OCI-LY3 (cell line): ENCODE data around the gene TBL1XR1.

Experiments
- H2AFZ ChIP-seq: fragments of 200-600, 300-600 bp; shearing (Covaris generic); 2 replicates; pipeline ENCODE4 v1.6.0; 2014; ENCODE audit warnings: antibody characterized with exemption, low read depth, low read length
- H3K27ac ChIP-seq: fragments of 200-600, 300-600 bp; sonication (generic); 2 replicates; pipeline ENCODE4 v1.5.1; 2014; ENCODE audit warnings: mild to moderate bottlenecking, low read length, moderate library complexity, mixed read lengths
- H3K27me3 ChIP-seq: fragments of 200-600, 300-600 bp; sonication (generic); 2 replicates; pipeline ENCODE4 v1.6.1; 2014; ENCODE audit warnings: low read depth, low read length, mixed read lengths
- H3K36me3 ChIP-seq: fragments of 200-600, 300-600 bp; sonication (generic); replicated peaks from 2 replicates; pipeline ENCODE3; 2014; ENCODE audit warnings: low read depth, low read length, mixed read lengths
- H3K4me1 ChIP-seq: fragments of 300-600, 200-600 bp; sonication (generic); 2 replicates; pipeline ENCODE4 v1.6.1; 2014; ENCODE audit warnings: low read length, mixed read lengths
- H3K4me2 ChIP-seq: fragments of 200-600, 300-600 bp; sonication (generic); 2 replicates; pipeline ENCODE4 v1.6.1; 2014; ENCODE audit warnings: low read length, mixed read lengths
- H3K4me3 ChIP-seq: fragments of 300-600, 200-600 bp; sonication (generic); 2 replicates; pipeline ENCODE4 v1.5.1; 2014; ENCODE audit warnings: antibody characterized with exemption, mild to moderate bottlenecking, low read length, moderate library complexity
- H3K79me2 ChIP-seq: fragments of 300-600, 200-600 bp; shearing (Covaris generic); 2 replicates; pipeline ENCODE4 v1.6.1; 2014; ENCODE audit warnings: mild to moderate bottlenecking, low read length, mixed read lengths
- H3K9ac ChIP-seq: fragments of 300-600, 200-600 bp; shearing (Covaris generic); 2 replicates; pipeline ENCODE4 v1.6.0; 2014; ENCODE audit warnings: mild to moderate bottlenecking, low read length, moderate library complexity
- H3K9me3 ChIP-seq: fragments of 200-600, 300-600 bp; shearing (Covaris generic); 2 replicates; pipeline ENCODE4 v1.6.1; 2014; ENCODE audit warnings: low read length, mixed read lengths; ENCODE audit not compliant: insufficient read depth
- H4K20me1 ChIP-seq: fragments of 200-600, 300-600 bp; sonication (generic); 2 replicates; pipeline ENCODE4 v1.6.1; 2016; ENCODE audit warnings: low read length, mixed read lengths; ENCODE audit not compliant: insufficient read depth
- EZH2phosphoT487 ChIP-seq: fragments of 200-600 bp; shearing (Covaris generic); IDR thresholded peaks from 2 replicates; pipeline ENCODE4 v1.6.1; 2018; ENCODE audit warnings: antibody characterized with exemption, mixed run types, low read depth
- TF ChIP-seq, protein P1 (sequence below): fragments of 200-600, 300-600 bp; sonication (generic); IDR thresholded peaks from 2 replicates; pipeline ENCODE4 v1.5.1; 2014; ENCODE audit warnings: antibody characterized with exemption, low read length, low read depth

The TBL1XR1 gene

GRCh38 chr3:177058648-177059047 is 138.6 kb downstream of the TBL1XR1 start:
- TF ChIP-seq EZH2phosphoT487: no peak
- TF ChIP-seq, protein P1, sequence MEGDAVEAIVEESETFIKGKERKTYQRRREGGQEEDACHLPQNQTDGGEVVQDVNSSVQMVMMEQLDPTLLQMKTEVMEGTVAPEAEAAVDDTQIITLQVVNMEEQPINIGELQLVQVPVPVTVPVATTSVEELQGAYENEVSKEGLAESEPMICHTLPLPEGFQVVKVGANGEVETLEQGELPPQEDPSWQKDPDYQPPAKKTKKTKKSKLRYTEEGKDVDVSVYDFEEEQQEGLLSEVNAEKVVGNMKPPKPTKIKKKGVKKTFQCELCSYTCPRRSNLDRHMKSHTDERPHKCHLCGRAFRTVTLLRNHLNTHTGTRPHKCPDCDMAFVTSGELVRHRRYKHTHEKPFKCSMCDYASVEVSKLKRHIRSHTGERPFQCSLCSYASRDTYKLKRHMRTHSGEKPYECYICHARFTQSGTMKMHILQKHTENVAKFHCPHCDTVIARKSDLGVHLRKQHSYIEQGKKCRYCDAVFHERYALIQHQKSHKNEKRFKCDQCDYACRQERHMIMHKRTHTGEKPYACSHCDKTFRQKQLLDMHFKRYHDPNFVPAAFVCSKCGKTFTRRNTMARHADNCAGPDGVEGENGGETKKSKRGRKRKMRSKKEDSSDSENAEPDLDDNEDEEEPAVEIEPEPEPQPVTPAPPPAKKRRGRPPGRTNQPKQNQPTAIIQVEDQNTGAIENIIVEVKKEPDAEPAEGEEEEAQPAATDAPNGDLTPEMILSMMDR: no peak
- H3K4me2 ChIP-seq: peak overlapping the region; percentile 24
- no peaks in the 10 kb centered on the region for H3K27me3 ChIP-seq
- peaks cover 83% of the 10 kb centered on the region for H3K79me2 ChIP-seq
- H2AFZ ChIP-seq: no peak overlapping the region
- H3K36me3 ChIP-seq: peaks cover 18% of the 10 kb centered on the region
- no peaks in the 10 kb centered on the region for H3K9me3 ChIP-seq
- peaks cover 35% of the 10 kb centered on the region for H4K20me1 ChIP-seq
- no peak overlapping the region for H3K27ac ChIP-seq
- H3K9ac ChIP-seq: no peak overlapping the region
- H3K4me3 ChIP-seq: no peak overlapping the region
- H3K4me1 ChIP-seq: peaks cover 35% of the 10 kb centered on the region

- H3K9ac ChIP-seq: peak overlapping the region; percentile 28; the same call in 1 of the 2 replicates
- H3K36me3 ChIP-seq: peaks cover 22% of the 10 kb centered on the region
- peaks cover 35% of the 10 kb centered on the region for H3K4me1 ChIP-seq
- TF ChIP-seq, protein P1: no peak
- TF ChIP-seq EZH2phosphoT487: no peak
- H3K27me3 ChIP-seq: no peaks in the 10 kb centered on the region
- no peaks in the 10 kb centered on the region for H3K9me3 ChIP-seq
- peak overlapping the region; percentile 69 for H3K4me2 ChIP-seq
- H3K4me3 ChIP-seq: peak overlapping the region; percentile 39
- H4K20me1 ChIP-seq: peaks cover 29% of the 10 kb centered on the region
- H2AFZ ChIP-seq: no peak overlapping the region
- peaks cover 75% of the 10 kb centered on the region for H3K79me2 ChIP-seq
- H3K27ac ChIP-seq: peak overlapping the region; percentile 62
Observed at GRCh38 chr3:177057768-177058167, 139.5 kb downstream of the TBL1XR1 start.

GRCh38 chr3:177056927-177057326 is 140.4 kb downstream of the TBL1XR1 start:
- Histone ChIP-seq H2AFZ (no peak overlapping the region), H3K4me2 (no peak overlapping the region), H3K9ac (no peak overlapping the region), H4K20me1 (peaks cover 20% of the 10 kb centered on the region; the same call in 1 of the 2 replicates), H3K4me3 (no peak overlapping the region), H3K79me2 (peaks cover 67% of the 10 kb centered on the region), H3K4me1 (peaks cover 35% of the 10 kb centered on the region), H3K36me3 (peaks cover 16% of the 10 kb centered on the region), H3K27ac (peak overlapping the region; percentile 8; the same call in 1 of the 2 replicates), H3K27me3 (no peaks in the 10 kb centered on the region), H3K9me3 (no peaks in the 10 kb centered on the region)
- TF ChIP-seq, protein P1: no peak
- TF ChIP-seq EZH2phosphoT487: no peak

- H3K9me3 ChIP-seq: no peaks in the 10 kb centered on the region
- TF ChIP-seq, protein P1: no peak
- no peak for TF ChIP-seq EZH2phosphoT487
- no peak overlapping the region for H3K4me2 ChIP-seq
- H4K20me1 ChIP-seq: peaks cover 13% of the 10 kb centered on the region; the same call in 1 of the 2 replicates
- H3K4me1 ChIP-seq: peaks cover 41% of the 10 kb centered on the region
- H3K9ac ChIP-seq: no peak overlapping the region
- H3K4me3 ChIP-seq: no peak overlapping the region
- H3K27ac ChIP-seq: no peak overlapping the region
- H3K79me2 ChIP-seq: peaks cover 58% of the 10 kb centered on the region
- H3K36me3 ChIP-seq: peaks cover 15% of the 10 kb centered on the region
- H3K27me3 ChIP-seq: no peaks in the 10 kb centered on the region
- H2AFZ ChIP-seq: no peak overlapping the region
Observed at GRCh38 chr3:177055605-177056571, 141.4 kb downstream of the TBL1XR1 start.
